Keratinocyte (primary cell): ENCODE measurements around the gene PADI4. TPM values are rescaled to one million over a fixed set of nuclear protein-coding genes. Genes with fewer than 3 reads are reported as not detected.

Experiments
- DNase-seq: peaks from one replicate; pipeline ENCODE4 v3.0.0-alpha.2; 2011; ENCODE audit warnings: low read depth, missing footprints, low spot score
- FAIRE-seq: peaks from 2 replicates; lab custom pipeline; 2011; peaks lifted over from hg19 to GRCh38; lab: Jason Lieb, UNC
- H2AFZ ChIP-seq: 2 replicates; pipeline ENCODE4 v1.6.0; 2012; ENCODE audit warnings: low read length, control low read depth, inconsistent platforms; ENCODE audit not compliant: control insufficient read depth
- H3K27ac ChIP-seq: 2 replicates; pipeline ENCODE4 v1.5.1; 2011; ENCODE audit warnings: low read length; ENCODE audit not compliant: control insufficient read depth, insufficient read depth
- H3K27me3 ChIP-seq: 3 replicates; pipeline ENCODE4 v1.6.0; 2011; ENCODE audit warnings: low read length; ENCODE audit not compliant: control insufficient read depth, insufficient read depth; ENCODE audit errors: extremely low read depth
- H3K36me3 ChIP-seq, 2 experiments: 2 replicates in 1 of 2; 3 replicates in 1 of 2; pipeline ENCODE4 v1.5.1; 2011; ENCODE audit warnings: low read length in 2 of 2, mild to moderate bottlenecking in 1 of 2; ENCODE audit not compliant: control insufficient read depth in 2 of 2, insufficient read depth in 2 of 2; ENCODE audit errors: extremely low read depth in 1 of 2
- H3K4me1 ChIP-seq: 3 replicates; pipeline ENCODE4 v1.5.1; 2011; ENCODE audit warnings: low read length; ENCODE audit not compliant: control insufficient read depth, insufficient read depth; ENCODE audit errors: extremely low read depth
- H3K4me2 ChIP-seq: 3 replicates; pipeline ENCODE4 v1.6.0; 2011; ENCODE audit warnings: low read depth, low read length; ENCODE audit not compliant: control insufficient read depth, insufficient read depth; ENCODE audit errors: extremely low read depth
- H3K4me3 ChIP-seq, 3 experiments: fragments of 200-600 bp in 1 of 3; sonication (generic) in 1 of 3; 2 replicates in 2 of 3; 3 replicates in 1 of 3; pipeline ENCODE4 v1.5.1; 2011 to 2016; ENCODE audit warnings: low read length in 3 of 3, mild to moderate bottlenecking in 3 of 3, control low read depth in 2 of 3, inconsistent platforms in 1 of 3, low read depth in 1 of 3, mixed read lengths in 1 of 3, mixed run types in 1 of 3, moderate library complexity in 1 of 3; ENCODE audit not compliant: control insufficient read depth in 2 of 3, insufficient read depth in 2 of 3; ENCODE audit errors: extremely low read depth in 1 of 3
- H3K79me2 ChIP-seq: 2 replicates; pipeline ENCODE4 v1.6.0; 2012; ENCODE audit warnings: low read length; ENCODE audit not compliant: control insufficient read depth, insufficient read depth
- H3K9ac ChIP-seq: 3 replicates; pipeline ENCODE4 v1.6.0; 2011; ENCODE audit warnings: low read length; ENCODE audit not compliant: control insufficient read depth, insufficient read depth; ENCODE audit errors: extremely low read depth
- H3K9me1 ChIP-seq: 3 replicates; pipeline ENCODE4 v1.6.0; 2011; ENCODE audit warnings: low read length; ENCODE audit not compliant: control insufficient read depth, insufficient read depth; ENCODE audit errors: extremely low read depth
- H3K9me3 ChIP-seq: 2 replicates; pipeline ENCODE4 v1.5.1; 2012; ENCODE audit warnings: low read depth, low read length; ENCODE audit not compliant: control insufficient read depth
- H4K20me1 ChIP-seq: 3 replicates; pipeline ENCODE4 v1.6.0; 2011; ENCODE audit warnings: low read length; ENCODE audit not compliant: control insufficient read depth, insufficient read depth; ENCODE audit errors: extremely low read depth
- CTCF ChIP-seq, 3 experiments: IDR thresholded peaks in 1 of 3; conservative IDR thresholded peaks in 1 of 3; optimal IDR thresholded peaks in 1 of 3; 2 replicates in 2 of 3; 3 replicates in 1 of 3; pipeline versions ENCODE3 to v1.5.1; 2011; ENCODE audit warnings: low read length in 3 of 3, mild to moderate bottlenecking in 3 of 3, moderate library complexity in 2 of 3, control low read depth in 1 of 3, inconsistent platforms in 1 of 3; ENCODE audit not compliant: insufficient read depth in 2 of 3; ENCODE audit errors: extremely low read depth in 1 of 3
- EZH2 ChIP-seq: IDR thresholded peaks from one replicate; pipeline ENCODE4 v1.6.1; 2012; ENCODE audit warnings: inconsistent platforms, mild to moderate bottlenecking, low read length, moderate library complexity
- dilution Hi-C: fragments of 300-500 bp; cut with MboI; formaldehyde crosslinking; loops from one replicate; pipeline ENCODE4 v1.7.0; 2020; ENCODE audit warnings: low sequenced_read_pairs; ENCODE audit not compliant: extremely low pct_ligation_motif_present
- polyA plus RNA-seq, 5 experiments: library from polyadenylated mRNA; depleted of rRNA in 3 of 5; stranded (reverse) in 3 of 5; stranded (forward) in 1 of 5; unstranded in 1 of 5; fragments of >200 nt; gene quantifications; 1 replicate in 1 of 5; 2 replicates in 3 of 5; 3 replicates in 1 of 5; pipeline versions ENCODE4 v1.2.1 to v1.2.3, GENCODE V29; 2011 to 2012; ENCODE audit warnings: missing spikeins in 2 of 5, low read depth in 1 of 5, low replicate concordance in 1 of 5

The PADI4 gene
- polyA plus RNA-seq, 1 donor (not counting 4 experiments of a cell fraction or from before 2014, with no cell fraction given): 0.03 TPM

DNA sequence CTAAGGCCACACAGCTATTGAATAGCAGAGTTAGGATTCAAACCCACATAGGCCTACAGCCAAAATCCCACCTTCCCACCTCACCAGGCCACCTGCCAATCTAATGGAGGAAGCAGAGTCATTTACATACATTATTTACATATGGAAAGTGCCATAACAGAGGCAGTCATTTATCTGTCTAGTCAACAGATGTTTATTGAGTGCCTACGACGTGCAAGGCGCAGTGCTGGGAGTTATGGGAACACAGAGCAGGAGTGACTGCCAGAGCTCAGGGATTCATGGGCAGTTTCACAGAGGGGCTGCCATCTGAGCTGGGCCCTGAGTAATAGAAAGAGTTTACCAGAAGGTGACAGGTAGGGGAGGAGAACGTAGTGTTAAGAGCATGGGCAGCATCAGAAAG, 53.7 kb downstream of the PADI4 start:
- no peak for DNase-seq
- Histone ChIP-seq H3K4me2 (no peak overlapping the region), H3K4me1 (peaks cover 6% of the 10 kb centered on the region), H3K9me1 (no peaks in the 10 kb centered on the region), H3K9ac (no peak overlapping the region), H3K9me3 (no peaks in the 10 kb centered on the region), H3K27ac (no peak overlapping the region), H3K36me3 (no peaks in the 10 kb centered on the region), H4K20me1 (no peaks in the 10 kb centered on the region), H2AFZ (no peak overlapping the region), H3K27me3 (no peaks in the 10 kb centered on the region), H3K79me2 (no peaks in the 10 kb centered on the region), H3K4me3 (no peak overlapping the region)
- TF ChIP-seq CTCF (optimal IDR thresholded peaks at IDR 0.05 in 1 of 3, IDR thresholded peaks at IDR 0.05 in 1 of 3, conservative IDR thresholded peaks at IDR 0.05 in 1 of 3; ENCODE audit: extremely low read depth in 1 of 3, insufficient read depth in 2 of 3, low read length in 3 of 3): no peak
- no peak for TF ChIP-seq EZH2
- dilution Hi-C loops: no loop called here
- no peak for FAIRE-seq

DNA sequence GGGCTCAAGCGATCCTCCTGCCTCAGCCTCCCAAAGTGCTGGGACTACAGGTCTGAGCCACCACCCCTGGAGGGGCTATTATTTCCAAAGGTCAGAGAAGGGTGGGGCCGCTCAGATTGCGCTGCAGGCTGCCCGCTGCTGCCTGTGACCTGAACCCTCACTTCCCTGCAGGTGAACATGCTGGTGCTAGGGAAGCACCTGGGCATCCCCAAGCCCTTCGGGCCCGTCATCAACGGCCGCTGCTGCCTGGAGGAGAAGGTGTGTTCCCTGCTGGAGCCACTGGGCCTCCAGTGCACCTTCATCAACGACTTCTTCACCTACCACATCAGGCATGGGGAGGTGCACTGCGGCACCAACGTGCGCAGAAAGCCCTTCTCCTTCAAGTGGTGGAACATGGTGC, 55.4 kb downstream of the PADI4 start:
- Histone ChIP-seq H2AFZ (no peak overlapping the region), H3K27me3 (no peaks in the 10 kb centered on the region), H3K9me1 (no peaks in the 10 kb centered on the region), H3K9me3 (no peaks in the 10 kb centered on the region), H3K9ac (no peak overlapping the region), H4K20me1 (no peaks in the 10 kb centered on the region), H3K4me3 (no peak overlapping the region), H3K79me2 (no peaks in the 10 kb centered on the region), H3K36me3 (no peaks in the 10 kb centered on the region), H3K4me2 (no peak overlapping the region), H3K27ac (no peak overlapping the region), H3K4me1 (peaks cover 7% of the 10 kb centered on the region)
- no peak for TF ChIP-seq EZH2
- no peak for TF ChIP-seq CTCF (optimal IDR thresholded peaks at IDR 0.05 in 1 of 3, IDR thresholded peaks at IDR 0.05 in 1 of 3, conservative IDR thresholded peaks at IDR 0.05 in 1 of 3; ENCODE audit: extremely low read depth in 1 of 3, insufficient read depth in 2 of 3, low read length in 3 of 3)
- no peak for DNase-seq
- dilution Hi-C loops: no loop called here
- FAIRE-seq: no peak
